BE2C (cell line): ENCODE data around the gene DHX30.
A peak's percentile ranks its signal among the peaks of the same experiment; 100 is the strongest.

ENCODE experiments used
- DNase-seq: peaks from one replicate; pipeline ENCODE4 v3.0.0-alpha.2; 2020
- H3K27me3 ChIP-seq: fragments of 250-450 bp; sonication (Bioruptor Pico); 2 replicates; pipeline ENCODE4 v1.5.1; 2020; ENCODE audit warnings: mild to moderate bottlenecking
- H3K36me3 ChIP-seq: fragments of 250-450 bp; sonication (Bioruptor Pico); 2 replicates; pipeline ENCODE4 v1.5.1; 2020; ENCODE audit warnings: mild to moderate bottlenecking
- H3K4me1 ChIP-seq: fragments of 250-450 bp; sonication (Bioruptor Pico); 2 replicates; pipeline ENCODE4 v1.5.1; 2020
- H3K4me3 ChIP-seq: 2 replicates; pipeline ENCODE4 v1.5.1; 2011; ENCODE audit warnings: low read depth, low read length
- H3K9me3 ChIP-seq: fragments of 250-450 bp; sonication (Bioruptor Pico); 2 replicates; pipeline ENCODE4 v1.5.1; 2020
- TF ChIP-seq, protein P1 (sequence below): IDR thresholded peaks from 2 replicates; pipeline ENCODE4 v1.5.1; 2012; ENCODE audit warnings: mild to moderate bottlenecking, low read depth, low read length

Gene DHX30

DNA sequence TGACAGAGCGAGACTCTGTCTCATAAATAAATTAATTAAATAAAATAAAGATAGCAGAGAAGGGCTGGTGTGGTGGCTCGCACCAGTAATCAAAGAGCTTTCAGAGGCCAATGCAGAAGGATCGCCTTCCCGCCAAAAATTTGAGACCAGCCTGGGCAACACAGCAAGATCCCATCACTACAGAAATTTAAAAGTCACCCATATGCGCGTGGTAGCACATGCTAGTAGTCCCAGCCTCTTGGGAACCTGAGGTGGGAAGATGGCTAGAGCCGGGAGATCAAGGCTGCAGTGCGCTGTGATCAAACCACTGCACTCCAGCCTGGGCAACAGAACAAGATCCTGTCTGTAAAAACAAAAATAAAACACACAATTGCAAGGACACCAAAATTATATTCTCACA, 30.9 kb upstream of the DHX30 start:
- H3K4me1 ChIP-seq = no peaks in the 10 kb centered on the region
- DNase-seq = no peak
- peaks cover 12% of the 10 kb centered on the region for H3K36me3 ChIP-seq
- no peaks in the 10 kb centered on the region for H3K27me3 ChIP-seq
- H3K9me3 ChIP-seq = no peaks in the 10 kb centered on the region
- no peak overlapping the region for H3K4me3 ChIP-seq
- TF ChIP-seq, protein P1, sequence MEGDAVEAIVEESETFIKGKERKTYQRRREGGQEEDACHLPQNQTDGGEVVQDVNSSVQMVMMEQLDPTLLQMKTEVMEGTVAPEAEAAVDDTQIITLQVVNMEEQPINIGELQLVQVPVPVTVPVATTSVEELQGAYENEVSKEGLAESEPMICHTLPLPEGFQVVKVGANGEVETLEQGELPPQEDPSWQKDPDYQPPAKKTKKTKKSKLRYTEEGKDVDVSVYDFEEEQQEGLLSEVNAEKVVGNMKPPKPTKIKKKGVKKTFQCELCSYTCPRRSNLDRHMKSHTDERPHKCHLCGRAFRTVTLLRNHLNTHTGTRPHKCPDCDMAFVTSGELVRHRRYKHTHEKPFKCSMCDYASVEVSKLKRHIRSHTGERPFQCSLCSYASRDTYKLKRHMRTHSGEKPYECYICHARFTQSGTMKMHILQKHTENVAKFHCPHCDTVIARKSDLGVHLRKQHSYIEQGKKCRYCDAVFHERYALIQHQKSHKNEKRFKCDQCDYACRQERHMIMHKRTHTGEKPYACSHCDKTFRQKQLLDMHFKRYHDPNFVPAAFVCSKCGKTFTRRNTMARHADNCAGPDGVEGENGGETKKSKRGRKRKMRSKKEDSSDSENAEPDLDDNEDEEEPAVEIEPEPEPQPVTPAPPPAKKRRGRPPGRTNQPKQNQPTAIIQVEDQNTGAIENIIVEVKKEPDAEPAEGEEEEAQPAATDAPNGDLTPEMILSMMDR = no peak

DNA sequence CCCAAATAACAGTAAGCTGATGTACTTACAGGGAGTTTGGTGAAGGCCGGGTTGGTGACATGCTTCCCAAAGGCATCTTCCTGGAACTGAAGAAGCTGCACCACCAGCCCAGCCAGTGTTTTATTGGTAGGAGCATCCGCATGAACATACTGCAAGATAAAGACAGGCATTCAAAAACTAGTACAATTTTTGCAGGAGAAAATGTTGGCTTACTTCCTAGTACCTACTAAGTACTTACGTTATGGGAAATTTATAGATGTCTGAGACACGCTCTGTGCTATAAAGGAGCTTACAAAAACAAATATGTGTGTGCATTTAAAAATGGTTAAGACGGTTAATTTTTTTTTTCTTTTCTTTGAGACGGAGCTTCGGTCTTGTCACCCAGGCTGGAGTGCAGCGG, 30.1 kb upstream of the DHX30 start:
- no peak for DNase-seq
- Histone ChIP-seq H3K36me3 (peaks cover 12% of the 10 kb centered on the region), H3K4me3 (no peak overlapping the region), H3K4me1 (no peaks in the 10 kb centered on the region), H3K27me3 (no peaks in the 10 kb centered on the region), H3K9me3 (no peaks in the 10 kb centered on the region)
- TF ChIP-seq, protein P1 = no peak

DNA sequence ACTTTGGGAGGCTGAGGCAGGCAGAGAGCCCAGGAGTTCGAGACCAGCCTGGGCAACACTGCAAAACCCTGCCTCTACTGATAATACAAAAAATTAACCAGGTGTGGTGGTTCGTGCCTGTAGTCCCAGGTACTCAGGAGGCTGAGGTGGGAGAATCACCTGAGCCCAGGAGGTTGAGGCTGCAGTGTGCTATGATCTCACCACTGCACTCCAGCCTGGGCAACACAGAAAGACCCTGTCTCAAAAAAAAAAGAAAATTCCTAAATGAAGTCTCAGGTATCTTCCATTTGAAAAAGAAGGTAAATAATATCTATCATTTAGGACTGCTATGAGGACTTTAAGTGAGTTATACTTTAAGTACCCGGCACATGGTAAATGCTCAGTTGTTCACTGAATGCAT, 24.2 kb upstream of the DHX30 start:
- H3K27me3 ChIP-seq = no peaks in the 10 kb centered on the region
- H3K4me1 ChIP-seq = no peaks in the 10 kb centered on the region
- peak overlapping the region; percentile 11; the same call in 1 of the 2 replicates for H3K4me3 ChIP-seq
- DNase-seq = no peak
- TF ChIP-seq, protein P1 = no peak
- no peaks in the 10 kb centered on the region for H3K9me3 ChIP-seq
- H3K36me3 ChIP-seq = peaks cover 7% of the 10 kb centered on the region

- Histone ChIP-seq H3K4me3 (peak overlapping the region; percentile 70), H3K4me1 (no peaks in the 10 kb centered on the region), H3K27me3 (no peaks in the 10 kb centered on the region), H3K9me3 (no peaks in the 10 kb centered on the region), H3K36me3 (peaks cover 7% of the 10 kb centered on the region)
- TF ChIP-seq, protein P1 = no peak
- DNase-seq = peak; percentile 68
Measured at GRCh38 chr3:47780741-47781684, 21.9 kb upstream of the DHX30 start.

DNA sequence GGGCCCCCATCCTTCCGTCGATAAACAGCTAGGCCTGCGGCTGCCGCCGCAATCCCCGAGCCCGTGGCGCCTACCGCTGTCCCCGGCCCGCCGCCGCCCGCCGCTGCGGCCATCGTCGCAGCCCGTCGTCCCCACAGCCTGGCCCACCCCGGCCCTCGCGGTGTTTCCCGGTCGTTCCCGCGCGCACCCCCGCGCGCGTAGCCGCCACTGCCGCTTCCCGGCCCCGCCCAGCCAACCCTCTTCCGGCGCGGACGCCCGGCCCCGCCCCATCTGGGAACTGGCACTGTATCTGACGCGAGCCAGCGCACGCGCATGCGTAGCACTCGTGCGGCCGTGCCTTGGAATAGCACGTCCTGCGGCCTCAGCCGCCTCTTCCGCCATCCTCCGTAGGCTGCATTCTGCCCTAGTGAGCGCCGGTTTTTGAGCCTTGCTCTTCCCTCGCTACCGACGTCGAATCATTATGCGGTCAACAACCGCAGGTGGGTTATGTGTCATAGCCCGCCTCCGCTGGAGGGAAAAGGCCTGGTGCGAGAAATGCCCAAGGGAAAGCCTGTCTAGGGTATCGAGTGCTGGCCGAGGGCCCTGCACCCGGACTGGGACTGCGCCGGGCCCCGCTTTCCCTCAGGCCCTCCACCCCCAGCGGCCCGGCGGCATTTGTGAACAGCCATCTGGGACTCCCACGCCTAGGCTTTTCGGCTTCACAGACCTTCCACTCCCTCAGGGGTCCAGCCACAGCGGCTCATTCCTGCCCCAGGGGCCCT, 21.1 kb upstream of the DHX30 start, which contains the start of gene SMARCC1:
Gene SMARCC1, minus strand, starts transcription at position 209 of the 761 bp plus-strand sequence. Its CDS starts 96 bp downstream, at position 113.
- TF ChIP-seq, protein P1 = no peak

More for the DNA sequence above, 21.1 kb upstream of the DHX30 start, which contains the start of gene SMARCC1:
- H3K4me3 ChIP-seq = peak within 1 kb of the TSS; percentile 70
- no peaks in the 10 kb centered on the region for H3K9me3 ChIP-seq
- H3K36me3 ChIP-seq = peaks cover 7% of the 10 kb centered on the region
- DNase-seq = peak; percentile 96
- H3K27me3 ChIP-seq = no peaks in the 10 kb centered on the region
- no peaks in the 10 kb centered on the region for H3K4me1 ChIP-seq
